ENCODE results near the gene BTG3. TPM values are rescaled to one million over a fixed set of nuclear protein-coding genes. Genes with fewer than 3 reads are reported as not detected.

BTG3 gene
- total and polyA plus RNA-seq, 9 of the 15 experiments (the other 6 are each of a cell fraction or from before 2014, with no cell fraction given): 11.7 to 43.0 (median 29.7) TPM

DNA sequence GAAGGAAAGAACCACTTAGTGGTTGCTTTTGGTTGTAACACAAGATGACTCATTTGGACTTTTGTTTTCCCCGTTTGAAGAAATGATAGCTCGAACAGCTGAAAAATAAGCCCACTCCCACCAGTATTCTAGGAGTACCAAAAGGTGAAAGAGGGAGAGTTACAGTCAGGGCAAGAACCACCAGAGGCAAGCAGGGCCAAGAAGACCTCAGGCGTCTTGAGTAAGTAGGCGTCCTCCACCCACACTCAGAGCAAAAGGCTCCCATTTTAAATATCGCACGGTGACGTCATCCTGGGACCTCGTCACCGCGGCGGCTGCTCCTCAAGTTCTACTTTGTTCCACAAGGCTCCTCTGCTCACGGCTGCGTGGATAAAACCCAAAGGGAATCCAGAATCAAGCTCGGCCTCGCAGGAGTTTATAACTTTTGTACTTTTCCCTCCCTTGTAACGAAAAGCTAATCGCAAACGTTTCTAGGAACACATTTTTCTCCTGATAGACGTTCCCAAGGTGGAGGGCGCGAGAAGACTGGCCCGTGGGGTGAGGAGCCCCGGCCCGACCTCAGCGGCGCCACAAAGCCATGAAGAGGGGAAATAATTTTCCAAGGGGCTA lies 1.2 kb downstream of the BTG3 start (continued):
- TF ChIP-seq RBM34 (IDR thresholded peaks at IDR 0.05; ENCODE audit: borderline replicate concordance, insufficient read depth, low read length) (no peak), ZNF197 (CRISPR knock-in tag; IDR thresholded peaks at IDR 0.05; ENCODE audit: low read depth) (no peak), U2AF1 (optimal IDR thresholded peaks at IDR 0.05; ENCODE audit: low read depth, low read length) (no peak), L3MBTL2 (IDR thresholded peaks at IDR 0.05) (peak; percentile 31; the same call in 1 of the 2 replicates), EP400 (IDR thresholded peaks at IDR 0.05) (peak; percentile 71), ZNF253 (CRISPR knock-in tag; conservative IDR thresholded peaks at IDR 0.05) (no peak), KHSRP (IDR thresholded peaks at IDR 0.05) (peak; percentile 64; the same call in 1 of the 2 replicates), NCOA4 (IDR thresholded peaks at IDR 0.05; ENCODE audit: partially characterized antibody) (no peak), ZNF217 (CRISPR knock-in tag; IDR thresholded peaks at IDR 0.05) (no peak), YBX1 (IDR thresholded peaks at IDR 0.05) (no peak), FOXM1 (IDR thresholded peaks at IDR 0.05; ENCODE audit: low read depth) (peak; percentile 76), FOXM1 (CRISPR knock-in tag; IDR thresholded peaks at IDR 0.05; ENCODE audit: low read depth) (no peak), SMAD4 (CRISPR knock-in tag; conservative IDR thresholded peaks at IDR 0.05) (peak; percentile 15; the same call in 1 of the 2 replicates), PHB2 (IDR thresholded peaks at IDR 0.05; ENCODE audit: low read depth) (no peak), SNIP1 (IDR thresholded peaks at IDR 0.05; ENCODE audit: low read depth) (no peak), ZNF707 (CRISPR knock-in tag; conservative IDR thresholded peaks at IDR 0.05) (no peak), TEAD1 (CRISPR knock-in tag; IDR thresholded peaks at IDR 0.05) (no peak), ESRRB (CRISPR knock-in tag; IDR thresholded peaks at IDR 0.05; ENCODE audit: borderline replicate concordance) (no peak), TBP (optimal IDR thresholded peaks at IDR 0.05; ENCODE audit: low read depth, low read length) (peak; percentile 80), FOSL1 (tag; conservative IDR thresholded peaks at IDR 0.05) (peak; percentile 86)
- TF ChIP-seq, protein P1, sequence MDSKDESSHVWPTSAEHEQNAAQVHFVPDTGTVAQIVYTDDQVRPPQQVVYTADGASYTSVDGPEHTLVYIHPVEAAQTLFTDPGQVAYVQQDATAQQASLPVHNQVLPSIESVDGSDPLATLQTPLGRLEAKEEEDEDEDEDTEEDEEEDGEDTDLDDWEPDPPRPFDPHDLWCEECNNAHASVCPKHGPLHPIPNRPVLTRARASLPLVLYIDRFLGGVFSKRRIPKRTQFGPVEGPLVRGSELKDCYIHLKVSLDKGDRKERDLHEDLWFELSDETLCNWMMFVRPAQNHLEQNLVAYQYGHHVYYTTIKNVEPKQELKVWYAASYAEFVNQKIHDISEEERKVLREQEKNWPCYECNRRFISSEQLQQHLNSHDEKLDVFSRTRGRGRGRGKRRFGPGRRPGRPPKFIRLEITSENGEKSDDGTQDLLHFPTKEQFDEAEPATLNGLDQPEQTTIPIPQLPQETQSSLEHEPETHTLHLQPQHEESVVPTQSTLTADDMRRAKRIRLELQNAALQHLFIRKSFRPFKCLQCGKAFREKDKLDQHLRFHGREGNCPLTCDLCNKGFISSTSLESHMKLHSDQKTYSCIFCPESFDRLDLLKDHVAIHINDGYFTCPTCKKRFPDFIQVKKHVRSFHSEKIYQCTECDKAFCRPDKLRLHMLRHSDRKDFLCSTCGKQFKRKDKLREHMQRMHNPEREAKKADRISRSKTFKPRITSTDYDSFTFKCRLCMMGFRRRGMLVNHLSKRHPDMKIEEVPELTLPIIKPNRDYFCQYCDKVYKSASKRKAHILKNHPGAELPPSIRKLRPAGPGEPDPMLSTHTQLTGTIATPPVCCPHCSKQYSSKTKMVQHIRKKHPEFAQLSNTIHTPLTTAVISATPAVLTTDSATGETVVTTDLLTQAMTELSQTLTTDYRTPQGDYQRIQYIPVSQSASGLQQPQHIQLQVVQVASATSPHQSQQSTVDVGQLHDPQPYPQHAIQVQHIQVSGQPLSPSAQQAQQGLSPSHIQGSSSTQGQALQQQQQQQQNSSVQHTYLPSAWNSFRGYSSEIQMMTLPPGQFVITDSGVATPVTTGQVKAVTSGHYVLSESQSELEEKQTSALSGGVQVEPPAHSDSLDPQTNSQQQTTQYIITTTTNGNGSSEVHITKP (IDR thresholded peaks at IDR 0.05; ENCODE audit: partially characterized antibody): no peak
- TF ChIP-seq, protein P2, sequence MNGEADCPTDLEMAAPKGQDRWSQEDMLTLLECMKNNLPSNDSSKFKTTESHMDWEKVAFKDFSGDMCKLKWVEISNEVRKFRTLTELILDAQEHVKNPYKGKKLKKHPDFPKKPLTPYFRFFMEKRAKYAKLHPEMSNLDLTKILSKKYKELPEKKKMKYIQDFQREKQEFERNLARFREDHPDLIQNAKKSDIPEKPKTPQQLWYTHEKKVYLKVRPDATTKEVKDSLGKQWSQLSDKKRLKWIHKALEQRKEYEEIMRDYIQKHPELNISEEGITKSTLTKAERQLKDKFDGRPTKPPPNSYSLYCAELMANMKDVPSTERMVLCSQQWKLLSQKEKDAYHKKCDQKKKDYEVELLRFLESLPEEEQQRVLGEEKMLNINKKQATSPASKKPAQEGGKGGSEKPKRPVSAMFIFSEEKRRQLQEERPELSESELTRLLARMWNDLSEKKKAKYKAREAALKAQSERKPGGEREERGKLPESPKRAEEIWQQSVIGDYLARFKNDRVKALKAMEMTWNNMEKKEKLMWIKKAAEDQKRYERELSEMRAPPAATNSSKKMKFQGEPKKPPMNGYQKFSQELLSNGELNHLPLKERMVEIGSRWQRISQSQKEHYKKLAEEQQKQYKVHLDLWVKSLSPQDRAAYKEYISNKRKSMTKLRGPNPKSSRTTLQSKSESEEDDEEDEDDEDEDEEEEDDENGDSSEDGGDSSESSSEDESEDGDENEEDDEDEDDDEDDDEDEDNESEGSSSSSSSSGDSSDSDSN (IDR thresholded peaks at IDR 0.05; ENCODE audit: borderline replicate concordance in 1 of 2, low read depth in 2 of 2, low read length in 2 of 2): no peak
- TF ChIP-seq, protein P3, sequence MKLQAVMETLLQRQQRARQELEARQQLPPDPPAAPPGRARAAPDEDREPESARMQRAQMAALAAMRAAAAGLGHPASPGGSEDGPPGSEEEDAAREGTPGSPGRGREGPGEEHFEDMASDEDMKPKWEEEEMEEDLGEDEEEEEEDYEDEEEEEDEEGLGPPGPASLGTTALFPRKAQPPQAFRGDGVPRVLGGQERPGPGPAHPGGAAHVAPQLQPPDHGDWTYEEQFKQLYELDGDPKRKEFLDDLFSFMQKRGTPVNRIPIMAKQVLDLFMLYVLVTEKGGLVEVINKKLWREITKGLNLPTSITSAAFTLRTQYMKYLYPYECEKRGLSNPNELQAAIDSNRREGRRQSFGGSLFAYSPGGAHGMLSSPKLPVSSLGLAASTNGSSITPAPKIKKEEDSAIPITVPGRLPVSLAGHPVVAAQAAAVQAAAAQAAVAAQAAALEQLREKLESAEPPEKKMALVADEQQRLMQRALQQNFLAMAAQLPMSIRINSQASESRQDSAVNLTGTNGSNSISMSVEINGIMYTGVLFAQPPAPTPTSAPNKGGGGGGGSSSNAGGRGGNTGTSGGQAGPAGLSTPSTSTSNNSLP (IDR thresholded peaks at IDR 0.05; ENCODE audit: borderline replicate concordance, low read depth, low read length): no peak

Measured in K562 (cell line).